WERI-Rb-1 (cell line): ENCODE data around the gene NUDT16L1.

ENCODE experiments used
- DNase-seq: peaks from one replicate; pipeline ENCODE4 v3.0.0-alpha.2; 2020
- H3K27ac ChIP-seq: fragments of 250-450 bp; sonication (Bioruptor Pico); 2 replicates; pipeline ENCODE4 v1.5.1; 2020; ENCODE audit warnings: mild to moderate bottlenecking, moderate library complexity
- H3K27me3 ChIP-seq: fragments of 250-450 bp; sonication (Bioruptor Pico); 2 replicates; pipeline ENCODE4 v1.5.1; 2021; ENCODE audit warnings: mild to moderate bottlenecking, low read depth, moderate library complexity; ENCODE audit not compliant: insufficient read depth, severe bottlenecking
- H3K36me3 ChIP-seq: fragments of 250-450 bp; sonication (Bioruptor Pico); 2 replicates; pipeline ENCODE4 v1.5.1; 2020; ENCODE audit warnings: mild to moderate bottlenecking, moderate library complexity
- H3K4me3 ChIP-seq: 2 replicates; pipeline ENCODE4 v1.5.1; 2011; ENCODE audit warnings: low read depth, mild to moderate bottlenecking, control low read depth, low read length
- H3K9me3 ChIP-seq: fragments of 250-450 bp; sonication (Bioruptor Pico); 2 replicates; pipeline ENCODE4 v1.5.1; 2021; ENCODE audit warnings: mild to moderate bottlenecking, moderate library complexity; ENCODE audit not compliant: severe bottlenecking
- CTCF ChIP-seq: IDR thresholded peaks from 2 replicates; pipeline ENCODE4 v1.5.1; 2011; ENCODE audit warnings: low read depth, mild to moderate bottlenecking, control low read depth, inconsistent platforms, low read length

Gene NUDT16L1

GRCh38 chr16:4693296-4693955, at the start of gene NUDT16L1:
Gene NUDT16L1, plus strand, starts transcription at chr16:4693562. Its CDS starts 165 bp downstream, at chr16:4693727.
- no peak for TF ChIP-seq CTCF
- Histone ChIP-seq H3K27me3 (no peaks in the 10 kb centered on the region), H3K36me3 (peaks cover 42% of the 10 kb centered on the region), H3K27ac (peak within 1 kb of the TSS; percentile 86), H3K9me3 (no peaks in the 10 kb centered on the region), H3K4me3 (peak within 1 kb of the TSS; percentile 82)
- peak; percentile 96 for DNase-seq

GRCh38 chr16:4646773-4647643, 46.4 kb upstream of the NUDT16L1 start:
- TF ChIP-seq CTCF, result no peak
- H3K9me3 ChIP-seq, result no peaks in the 10 kb centered on the region
- H3K27ac ChIP-seq, result no peak overlapping the region
- no peak for DNase-seq
- peaks cover 20% of the 10 kb centered on the region for H3K36me3 ChIP-seq
- no peak overlapping the region for H3K4me3 ChIP-seq
- no peaks in the 10 kb centered on the region for H3K27me3 ChIP-seq

- H3K27ac ChIP-seq, result no peak overlapping the region
- H3K4me3 ChIP-seq, result no peak overlapping the region
- peaks cover 26% of the 10 kb centered on the region for H3K36me3 ChIP-seq
- no peak for TF ChIP-seq CTCF
- H3K27me3 ChIP-seq, result no peaks in the 10 kb centered on the region
- DNase-seq, result no peak
- H3K9me3 ChIP-seq, result no peaks in the 10 kb centered on the region
Observed at GRCh38 chr16:4647644-4647980, 45.8 kb upstream of the NUDT16L1 start.

- Histone ChIP-seq H3K27ac (no peak overlapping the region), H3K4me3 (no peak overlapping the region), H3K36me3 (peaks cover 30% of the 10 kb centered on the region), H3K27me3 (no peaks in the 10 kb centered on the region), H3K9me3 (no peaks in the 10 kb centered on the region)
- DNase-seq, result no peak
- TF ChIP-seq CTCF, result no peak
Observed at GRCh38 chr16:4648917-4649316, 44.4 kb upstream of the NUDT16L1 start.

- no peaks in the 10 kb centered on the region for H3K27me3 ChIP-seq
- peaks cover 39% of the 10 kb centered on the region for H3K36me3 ChIP-seq
- no peak overlapping the region for H3K27ac ChIP-seq
- TF ChIP-seq CTCF, result no peak
- no peaks in the 10 kb centered on the region for H3K9me3 ChIP-seq
- DNase-seq, result no peak
- H3K4me3 ChIP-seq, result no peak overlapping the region
Observed at GRCh38 chr16:4649744-4650442, 43.5 kb upstream of the NUDT16L1 start.
